ENCODE data around the gene TP53TG5.
A peak's percentile ranks its signal among the peaks of the same experiment; 100 is the strongest.

DNA sequence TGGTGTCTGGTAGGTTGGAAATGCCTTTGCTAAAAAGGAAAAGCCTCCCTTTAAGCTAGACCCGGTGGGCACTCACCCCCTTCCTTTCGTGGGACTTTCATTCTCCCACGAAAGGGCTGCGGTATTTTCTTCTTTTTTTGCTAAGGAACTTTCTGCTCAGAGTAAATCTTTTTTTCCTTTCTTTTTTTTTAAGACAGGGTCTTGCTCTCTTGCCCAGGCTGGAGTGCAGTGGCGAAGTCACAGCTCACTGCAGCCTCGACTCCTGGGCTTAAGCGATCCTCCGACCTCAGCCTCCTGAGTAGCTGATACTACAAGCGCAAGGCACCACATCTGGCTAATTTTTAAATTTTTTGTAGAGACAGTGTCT, 4.0 kb downstream of the TP53TG5 start:
- TF ChIP-seq, protein P1, sequence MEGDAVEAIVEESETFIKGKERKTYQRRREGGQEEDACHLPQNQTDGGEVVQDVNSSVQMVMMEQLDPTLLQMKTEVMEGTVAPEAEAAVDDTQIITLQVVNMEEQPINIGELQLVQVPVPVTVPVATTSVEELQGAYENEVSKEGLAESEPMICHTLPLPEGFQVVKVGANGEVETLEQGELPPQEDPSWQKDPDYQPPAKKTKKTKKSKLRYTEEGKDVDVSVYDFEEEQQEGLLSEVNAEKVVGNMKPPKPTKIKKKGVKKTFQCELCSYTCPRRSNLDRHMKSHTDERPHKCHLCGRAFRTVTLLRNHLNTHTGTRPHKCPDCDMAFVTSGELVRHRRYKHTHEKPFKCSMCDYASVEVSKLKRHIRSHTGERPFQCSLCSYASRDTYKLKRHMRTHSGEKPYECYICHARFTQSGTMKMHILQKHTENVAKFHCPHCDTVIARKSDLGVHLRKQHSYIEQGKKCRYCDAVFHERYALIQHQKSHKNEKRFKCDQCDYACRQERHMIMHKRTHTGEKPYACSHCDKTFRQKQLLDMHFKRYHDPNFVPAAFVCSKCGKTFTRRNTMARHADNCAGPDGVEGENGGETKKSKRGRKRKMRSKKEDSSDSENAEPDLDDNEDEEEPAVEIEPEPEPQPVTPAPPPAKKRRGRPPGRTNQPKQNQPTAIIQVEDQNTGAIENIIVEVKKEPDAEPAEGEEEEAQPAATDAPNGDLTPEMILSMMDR (IDR thresholded peaks at IDR 0.05), result peak in 1 of 3 donors; percentile 11
- TF ChIP-seq POLR2A (IDR thresholded peaks at IDR 0.05), result no peak
- no peak for TF ChIP-seq POLR2AphosphoS5 (IDR thresholded peaks at IDR 0.05)

Measured in breast epithelium (tissue), 3 donors.